Measurements from ENCODE around the gene TNFRSF9. TPM values are rescaled to one million over a fixed set of nuclear protein-coding genes. Genes with fewer than 3 reads are reported as not detected.

Gene TNFRSF9
- polyA plus RNA-seq, 1 donor from 2014 or later = not detected

- H3K4me2 ChIP-seq (ENCODE audit: low read length) = no peak overlapping the region
- H3K9me3 ChIP-seq (ENCODE audit: low read length) = no peaks in the 10 kb centered on the region
- no peak overlapping the region for H2AFZ ChIP-seq (ENCODE audit: low read depth, low read length)
- H3F3A ChIP-seq (ENCODE audit: insufficient read depth, low read length, poor library complexity, severe bottlenecking) = no peaks in the 10 kb centered on the region
- no peaks in the 10 kb centered on the region for H3K36me3 ChIP-seq (ENCODE audit: insufficient read depth, low read length)
- H3K9ac ChIP-seq (ENCODE audit: low read length) = no peak overlapping the region
- no peaks in the 10 kb centered on the region for H4K20me1 ChIP-seq (ENCODE audit: insufficient read depth)
- no peaks in the 10 kb centered on the region for H3K9me2 ChIP-seq (ENCODE audit: insufficient read depth, low read length)
- H3K79me2 ChIP-seq (replicated peaks; ENCODE audit: insufficient read depth, low read length) = no peaks in the 10 kb centered on the region
- no peaks in the 10 kb centered on the region for H3K27me3 ChIP-seq (ENCODE audit: insufficient read depth, low read depth, low read length)
- no peak overlapping the region for H3K27ac ChIP-seq (ENCODE audit: low read length)
- TF ChIP-seq REST (IDR thresholded peaks at IDR 0.05; ENCODE audit: borderline replicate concordance) = no peak
- TF ChIP-seq RAD21 (conservative IDR thresholded peaks at IDR 0.05) = no peak
- TF ChIP-seq TAF1 (IDR thresholded peaks at IDR 0.05; ENCODE audit: low read depth) = no peak
- no peak for TF ChIP-seq POLR2AphosphoS5 (IDR thresholded peaks at IDR 0.05)
- no peak for TF ChIP-seq CTCF (IDR thresholded peaks at IDR 0.05; ENCODE audit: poor library complexity, severe bottlenecking)
- no peak for TF ChIP-seq EZH2 (IDR thresholded peaks at IDR 0.05; ENCODE audit: borderline replicate concordance, insufficient read depth, low read length, poor library complexity, severe bottlenecking)
- H3K4me3 ChIP-seq (ENCODE audit: low read length) = no peak overlapping the region
Measured at GRCh38 chr1:7898962-7899361, 41.7 kb downstream of the TNFRSF9 start.

- Histone ChIP-seq H3K79me2 (replicated peaks; ENCODE audit: insufficient read depth, low read length) (no peaks in the 10 kb centered on the region), H3K4me2 (ENCODE audit: low read length) (no peak overlapping the region), H3K27ac (ENCODE audit: low read length) (no peak overlapping the region), H3K36me3 (ENCODE audit: insufficient read depth, low read length) (no peaks in the 10 kb centered on the region), H3K4me3 (ENCODE audit: low read length) (no peak overlapping the region), H3K9me2 (ENCODE audit: insufficient read depth, low read length) (no peaks in the 10 kb centered on the region), H2AFZ (ENCODE audit: low read depth, low read length) (no peak overlapping the region), H3F3A (ENCODE audit: insufficient read depth, low read length, poor library complexity, severe bottlenecking) (no peaks in the 10 kb centered on the region), H3K9me3 (ENCODE audit: low read length) (no peaks in the 10 kb centered on the region), H4K20me1 (ENCODE audit: insufficient read depth) (no peaks in the 10 kb centered on the region), H3K9ac (ENCODE audit: low read length) (no peak overlapping the region), H3K27me3 (ENCODE audit: insufficient read depth, low read depth, low read length) (no peaks in the 10 kb centered on the region)
- TF ChIP-seq CTCF (IDR thresholded peaks at IDR 0.05; ENCODE audit: poor library complexity, severe bottlenecking) (no peak), MXI1 (conservative IDR thresholded peaks at IDR 0.05; ENCODE audit: poor library complexity, severe bottlenecking) (no peak), REST (IDR thresholded peaks at IDR 0.05; ENCODE audit: borderline replicate concordance) (no peak), SMC3 (conservative IDR thresholded peaks at IDR 0.05; ENCODE audit: poor library complexity) (no peak), RAD21 (conservative IDR thresholded peaks at IDR 0.05) (no peak), POLR2AphosphoS5 (IDR thresholded peaks at IDR 0.05) (no peak), EP300 (conservative IDR thresholded peaks at IDR 0.05; ENCODE audit: poor library complexity, severe bottlenecking) (no peak)
Measured at GRCh38 chr1:7896994-7897393, 43.6 kb downstream of the TNFRSF9 start.
